ENCODE measurements around the gene GSTA1.
"Not testable (repeated sequence)": the region's sequence is repeated elsewhere in the genome, so short reads cannot be mapped to it uniquely, and the experiment has no call there.

DNA sequence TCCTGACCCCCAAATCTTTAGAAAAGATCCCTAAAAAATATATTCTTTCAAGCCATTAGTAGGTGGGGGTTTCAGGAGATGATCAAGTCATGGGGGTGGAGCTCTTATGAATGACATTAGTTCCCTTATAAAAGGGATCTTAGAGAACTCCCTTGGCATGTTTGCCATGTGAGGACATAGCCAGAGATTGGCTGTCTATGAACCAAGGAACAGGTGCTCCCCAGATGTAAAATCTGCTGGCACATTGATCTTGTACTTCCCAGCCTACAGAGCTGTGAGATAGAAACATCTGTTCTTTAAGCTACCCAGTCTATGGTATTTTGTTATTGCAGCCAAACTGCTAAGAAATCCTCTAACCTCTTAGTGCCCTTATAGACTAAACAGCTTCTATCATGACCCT lies 36.0 kb downstream of the GSTA1 start:
- not testable (repeated sequence) for TF ChIP-seq POLR2A, TAF1, POLR2AphosphoS5, SPI1, POU2F2 (IDR thresholded peaks at IDR 0.05; ENCODE audit: low read depth, low read length)
